GM21367 (cell line): Measurements from ENCODE around the gene FAIM.
"Not testable (repeated sequence)": the region's sequence is repeated elsewhere in the genome, so short reads cannot be mapped to it uniquely, and the experiment has no call there.

Experiments used
- ATAC-seq: cut with Tn5 transposase; IDR thresholded peaks from one replicate; pipeline ENCODE4 v1.9.1; 2021; ENCODE audit not compliant: unreplicated experiment

FAIM gene

GRCh38 chr3:138675393-138675792 is 66.8 kb downstream of the FAIM start:
- no peak for ATAC-seq

- ATAC-seq = no peak
Observed at GRCh38 chr3:138678086-138678485, 69.5 kb downstream of the FAIM start.

DNA sequence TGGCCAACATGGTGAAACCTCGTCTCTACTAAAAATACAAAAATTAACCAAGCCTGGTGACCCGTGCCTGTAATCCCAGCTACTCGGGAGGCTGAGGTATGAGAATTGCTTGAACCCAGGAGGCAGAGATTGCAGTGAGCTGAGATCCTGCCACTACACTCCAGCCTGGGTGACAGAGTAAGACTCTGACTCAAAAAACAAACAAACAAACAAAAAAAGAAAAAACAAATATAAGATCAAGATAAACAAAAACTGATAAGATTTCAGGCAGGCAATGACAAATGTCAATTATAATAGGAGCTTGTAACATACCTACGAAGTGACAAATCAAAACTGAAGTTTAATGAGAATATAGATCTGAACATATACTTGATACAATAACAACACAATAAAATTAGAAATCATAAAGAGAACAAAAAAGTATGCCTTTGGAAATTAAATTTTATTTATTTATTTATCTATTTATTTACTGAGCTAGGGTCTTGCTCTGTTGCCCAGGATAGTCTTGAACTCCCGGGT is 70.4 kb downstream of the FAIM start:
- ATAC-seq = no peak

- ATAC-seq = not testable (repeated sequence)
Observed at GRCh38 chr3:138680974-138681373, 72.4 kb downstream of the FAIM start.

DNA sequence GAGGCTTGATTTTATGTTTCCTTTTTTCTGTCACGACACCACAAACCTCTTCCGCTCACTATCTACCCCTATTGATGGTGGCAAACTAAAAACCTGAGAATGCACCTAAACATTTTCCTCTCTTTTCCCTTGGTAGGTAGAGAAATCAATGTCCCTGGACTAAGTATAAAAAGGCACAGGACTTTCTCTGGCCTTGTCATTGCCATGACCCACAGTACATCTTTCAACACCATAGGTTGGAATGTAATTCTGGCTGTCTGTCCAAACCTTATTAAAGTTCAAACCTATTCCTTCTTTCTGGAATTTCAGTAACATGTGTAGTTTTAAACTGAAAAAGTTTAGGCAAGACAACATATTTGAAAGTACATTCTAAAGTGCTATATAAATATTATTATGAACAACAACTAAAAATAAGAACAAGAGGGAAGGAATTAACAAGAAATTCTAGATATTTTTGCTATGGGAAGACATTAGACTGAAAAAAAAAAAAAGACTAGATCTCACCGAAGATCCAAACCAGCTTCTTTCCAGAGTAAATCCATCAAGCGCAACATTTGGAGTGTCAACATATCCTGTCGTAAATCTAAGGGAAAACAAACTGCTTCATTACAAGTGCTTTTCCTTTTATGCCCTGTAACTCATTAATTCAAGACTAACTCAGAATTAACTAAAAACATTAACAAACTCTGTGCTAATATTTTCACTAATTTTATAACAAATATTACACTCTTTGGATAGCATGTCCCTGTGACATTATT is 73.1 kb downstream of the FAIM start:
- ATAC-seq = no peak

DNA sequence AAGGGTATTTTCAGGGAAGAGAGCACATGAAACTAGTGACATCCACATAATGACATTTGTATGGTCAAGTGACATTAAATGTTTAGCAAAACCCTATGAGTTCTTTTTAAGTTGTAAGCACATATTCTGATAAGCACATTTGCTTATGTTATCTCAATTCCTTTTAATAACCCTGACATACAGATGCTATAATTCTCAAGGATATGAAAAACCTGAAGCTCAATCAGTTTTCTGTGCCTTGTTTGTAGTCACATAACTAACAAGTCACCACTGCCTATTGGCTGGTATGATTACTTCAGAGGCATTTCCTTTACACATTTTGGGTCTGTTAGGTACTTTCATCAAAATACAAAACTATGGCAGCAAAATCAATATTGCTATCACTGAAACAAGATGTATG is 74.1 kb downstream of the FAIM start:
- ATAC-seq = no peak
